Vagina (tissue), 2 donors: ENCODE data around the gene NUCB1. TPM values are rescaled to one million over a fixed set of nuclear protein-coding genes. Genes with fewer than 3 reads are reported as not detected.
A peak's percentile ranks its signal among the peaks of the same experiment; 100 is the strongest.

ENCODE experiments used
- DNase-seq, 2 donors: peaks; one replicate each; pipeline ENCODE4 v3.0.0-alpha.2; 2017; ENCODE audit errors: extremely low spot score in 2 of 2
- H3K27ac ChIP-seq: fragments of 200-600 bp; sonication (generic); one replicate; pipeline ENCODE4 v1.5.1; 2019
- H3K27me3 ChIP-seq: fragments of 200-600 bp; sonication (generic); one replicate; pipeline ENCODE4 v1.5.1; 2019
- H3K36me3 ChIP-seq, 2 donors: fragments of 200-600 bp; sonication (generic); one replicate each; pipeline ENCODE4 v1.5.1; 2017 to 2019
- H3K4me1 ChIP-seq: fragments of 200-600 bp; sonication (generic); one replicate; pipeline ENCODE4 v1.5.1; 2019
- H3K4me3 ChIP-seq, 2 donors: fragments of 200-600 bp; sonication (generic); 1 replicate in 1 of 2; 2 replicates in 1 of 2; pipeline ENCODE4 v1.5.1; 2016 to 2019
- H3K9me3 ChIP-seq: fragments of 200-600 bp; sonication (generic); one replicate; pipeline ENCODE4 v1.5.1; 2019
- POLR2A ChIP-seq, 2 donors: fragments of 450-650 bp; IDR thresholded peaks; one replicate each; pipeline ENCODE4 v1.6.1; 2017; ENCODE audit warnings: antibody characterized with exemption in 2 of 2, mild to moderate bottlenecking in 2 of 2, moderate library complexity in 2 of 2
- POLR2AphosphoS5 ChIP-seq, 2 donors: sonication (generic); formaldehyde crosslinking; IDR thresholded peaks; one replicate each; pipeline ENCODE4 v1.9.0; 2017; ENCODE audit warnings: antibody characterized with exemption in 2 of 2, mild to moderate bottlenecking in 2 of 2, low read depth in 1 of 2; ENCODE audit not compliant: insufficient read depth in 1 of 2
- intact Hi-C: fragments of 100-400 bp; cut with DNase I; formaldehyde crosslinking; loops from one replicate; pipeline ENCODE4 v1.15.1; 2023
- total RNA-seq: library from RNA; depleted of rRNA; stranded (reverse); fragments of >200 nt; gene quantifications from one replicate; pipeline ENCODE4 v1.2.3, GENCODE V29; 2016
- TF ChIP-seq, protein P1 (sequence below), 3 experiments: fragments of 450-650 bp in 2 of 3; fragments of 200-600 bp in 1 of 3; sonication (generic) in 1 of 3; IDR thresholded peaks; one replicate each; pipeline ENCODE4 v1.5.1; 2017 to 2019; ENCODE audit warnings: antibody characterized with exemption in 3 of 3, mild to moderate bottlenecking in 2 of 3, moderate library complexity in 2 of 3

Gene NUCB1
- total RNA-seq = 151 TPM

DNA sequence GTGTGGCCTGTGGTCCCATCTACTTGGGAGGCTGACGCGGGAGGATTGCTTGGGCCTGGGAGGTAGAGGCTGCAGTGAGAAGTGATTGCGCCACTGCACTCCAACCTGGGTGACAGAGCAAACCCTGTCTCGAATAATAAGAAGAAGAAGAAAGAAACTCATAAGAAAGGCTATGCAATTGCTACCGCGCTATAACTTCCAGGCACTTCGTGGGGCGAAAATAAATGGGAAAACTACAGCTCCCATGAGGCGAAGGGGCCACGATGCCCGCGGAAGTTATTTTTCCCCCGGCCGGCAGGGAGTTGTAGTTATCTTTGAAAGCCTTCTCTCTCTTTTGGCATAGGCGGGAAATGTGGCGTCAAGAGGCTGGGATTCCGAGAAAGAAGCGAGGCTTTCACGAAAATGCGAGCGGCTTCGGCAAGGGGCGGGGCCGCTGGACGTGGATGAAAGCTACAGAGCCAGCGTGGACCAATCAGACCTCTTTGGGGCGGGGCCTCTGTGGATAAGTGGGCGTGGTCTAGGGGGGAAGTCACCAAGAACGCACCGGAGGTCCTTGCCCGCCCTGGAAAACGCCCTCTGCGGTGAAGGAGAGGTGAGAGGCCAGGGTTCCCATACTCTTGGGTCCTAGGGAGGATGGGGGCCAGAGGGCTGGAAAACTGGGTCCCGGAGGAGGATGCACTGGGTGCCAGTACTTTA, at the start of gene NUCB1:
NUCB1 (plus strand) TSS at position 532 of the 696 bp plus-strand sequence. CDS start 485 bp downstream, outside the sequence.
- H3K27ac ChIP-seq = peak within 1 kb of the TSS; percentile 97
- H3K36me3 ChIP-seq = peaks cover 0 to 10% of the 10 kb centered on the region in 2 donors
- TF ChIP-seq POLR2A (IDR thresholded peaks at IDR 0.05) (peak; percentile 15 to 46), POLR2AphosphoS5 (IDR thresholded peaks at IDR 0.05; ENCODE audit: insufficient read depth in 1 of 2, low read depth in 1 of 2) (peak; percentile 94 to 100)
- TF ChIP-seq, protein P1, sequence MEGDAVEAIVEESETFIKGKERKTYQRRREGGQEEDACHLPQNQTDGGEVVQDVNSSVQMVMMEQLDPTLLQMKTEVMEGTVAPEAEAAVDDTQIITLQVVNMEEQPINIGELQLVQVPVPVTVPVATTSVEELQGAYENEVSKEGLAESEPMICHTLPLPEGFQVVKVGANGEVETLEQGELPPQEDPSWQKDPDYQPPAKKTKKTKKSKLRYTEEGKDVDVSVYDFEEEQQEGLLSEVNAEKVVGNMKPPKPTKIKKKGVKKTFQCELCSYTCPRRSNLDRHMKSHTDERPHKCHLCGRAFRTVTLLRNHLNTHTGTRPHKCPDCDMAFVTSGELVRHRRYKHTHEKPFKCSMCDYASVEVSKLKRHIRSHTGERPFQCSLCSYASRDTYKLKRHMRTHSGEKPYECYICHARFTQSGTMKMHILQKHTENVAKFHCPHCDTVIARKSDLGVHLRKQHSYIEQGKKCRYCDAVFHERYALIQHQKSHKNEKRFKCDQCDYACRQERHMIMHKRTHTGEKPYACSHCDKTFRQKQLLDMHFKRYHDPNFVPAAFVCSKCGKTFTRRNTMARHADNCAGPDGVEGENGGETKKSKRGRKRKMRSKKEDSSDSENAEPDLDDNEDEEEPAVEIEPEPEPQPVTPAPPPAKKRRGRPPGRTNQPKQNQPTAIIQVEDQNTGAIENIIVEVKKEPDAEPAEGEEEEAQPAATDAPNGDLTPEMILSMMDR (IDR thresholded peaks at IDR 0.05) = no peak
- no peaks in the 10 kb centered on the region for H3K9me3 ChIP-seq
- H3K4me3 ChIP-seq = peak within 1 kb of the TSS; percentile 63 to 87
- H3K4me1 ChIP-seq = peaks cover 50% of the 10 kb centered on the region
- intact Hi-C loops = no loop called here
- no peaks in the 10 kb centered on the region for H3K27me3 ChIP-seq
- peak in 1 of 2 donors; percentile 99 for DNase-seq

DNA sequence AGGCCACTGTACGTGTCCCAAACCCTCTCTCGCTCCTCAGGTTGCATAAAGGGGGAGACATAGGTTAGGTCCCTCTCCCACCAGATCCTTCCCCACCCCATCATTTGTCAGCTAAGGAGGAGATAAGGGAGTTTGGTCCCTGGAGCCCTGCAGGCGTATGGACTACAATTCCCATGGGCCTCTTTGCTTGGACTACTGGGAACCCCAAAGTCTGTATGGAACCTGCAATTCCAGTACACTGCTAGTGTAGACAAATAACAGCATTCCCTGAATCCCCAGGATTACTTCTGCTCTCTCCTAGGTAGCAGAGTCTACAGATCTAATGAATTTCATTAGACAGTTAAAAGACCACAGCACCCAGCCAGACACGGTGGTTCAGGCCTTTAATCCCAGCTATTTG, 47.8 kb upstream of the NUCB1 start:
- Histone ChIP-seq H3K27ac (no peak overlapping the region), H3K36me3 (peaks cover 0 to 6% of the 10 kb centered on the region in 2 donors), H3K27me3 (no peaks in the 10 kb centered on the region), H3K9me3 (no peaks in the 10 kb centered on the region), H3K4me1 (no peaks in the 10 kb centered on the region), H3K4me3 (no peak overlapping the region)
- no peak for DNase-seq
- no peak for TF ChIP-seq POLR2A (IDR thresholded peaks at IDR 0.05)
- TF ChIP-seq, protein P1 (IDR thresholded peaks at IDR 0.05) = no peak
- no peak for TF ChIP-seq POLR2AphosphoS5 (IDR thresholded peaks at IDR 0.05; ENCODE audit: insufficient read depth in 1 of 2, low read depth in 1 of 2)
- intact Hi-C loops = no loop called here

DNA sequence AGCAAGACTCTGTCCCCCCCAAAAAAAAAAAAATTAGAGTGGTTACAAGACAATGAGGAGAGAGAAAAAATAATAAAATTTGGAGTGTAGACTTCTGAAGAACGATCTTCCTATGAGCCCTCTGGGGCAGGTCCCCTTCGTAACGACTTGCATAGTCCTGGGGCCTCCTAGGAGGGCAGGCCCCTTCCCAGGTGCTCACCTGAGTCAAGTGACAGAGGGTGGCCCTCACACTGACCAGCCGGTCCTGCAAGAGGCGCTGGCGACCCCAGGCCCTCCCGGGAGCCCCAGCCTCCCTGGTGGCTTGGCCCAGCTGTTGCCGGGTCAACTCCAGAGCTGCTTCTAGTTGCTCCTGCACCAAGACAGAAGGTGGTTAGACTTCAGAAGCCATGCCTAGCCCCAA, 46.6 kb upstream of the NUCB1 start:
- H3K27ac ChIP-seq = no peak overlapping the region
- no peak for TF ChIP-seq POLR2A (IDR thresholded peaks at IDR 0.05)
- TF ChIP-seq, protein P1 (IDR thresholded peaks at IDR 0.05) = no peak
- no peak for TF ChIP-seq POLR2AphosphoS5 (IDR thresholded peaks at IDR 0.05; ENCODE audit: insufficient read depth in 1 of 2, low read depth in 1 of 2)

DNA sequence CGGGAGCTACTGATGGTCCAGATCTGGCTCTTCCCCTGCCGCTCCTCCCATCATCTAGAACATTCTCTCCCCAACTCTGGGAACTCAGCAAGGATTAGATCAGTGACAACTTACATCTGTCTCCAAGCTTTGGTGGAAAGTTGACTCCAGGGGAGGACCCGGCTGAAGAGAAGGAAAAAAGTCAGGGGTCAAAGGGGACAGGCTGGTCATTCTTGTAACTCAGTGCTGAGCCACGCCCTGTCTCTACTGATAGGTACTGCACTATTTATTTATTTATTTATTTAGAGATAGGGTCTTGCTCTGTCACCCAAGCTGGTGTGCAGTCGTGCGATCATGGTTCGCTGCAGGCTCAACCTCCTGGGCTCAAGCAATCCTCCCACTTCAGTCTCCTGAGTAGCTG, 46.0 kb upstream of the NUCB1 start:
- no peaks in the 10 kb centered on the region for H3K9me3 ChIP-seq
- no peaks in the 10 kb centered on the region for H3K4me1 ChIP-seq
- H3K4me3 ChIP-seq = no peak overlapping the region
- H3K36me3 ChIP-seq = no peaks in the 10 kb centered on the region
- H3K27ac ChIP-seq = no peak overlapping the region
- DNase-seq = no peak
- intact Hi-C loops = no loop called here
- no peaks in the 10 kb centered on the region for H3K27me3 ChIP-seq
- TF ChIP-seq POLR2AphosphoS5 (IDR thresholded peaks at IDR 0.05; ENCODE audit: insufficient read depth in 1 of 2, low read depth in 1 of 2) (no peak), POLR2A (IDR thresholded peaks at IDR 0.05) (no peak)
- TF ChIP-seq, protein P1 (IDR thresholded peaks at IDR 0.05) = no peak

More for the DNA sequence above, 46.6 kb upstream of the NUCB1 start:
- intact Hi-C loops = no loop called here
- Histone ChIP-seq H3K27me3 (no peaks in the 10 kb centered on the region), H3K4me1 (no peaks in the 10 kb centered on the region), H3K36me3 (no peaks in the 10 kb centered on the region), H3K9me3 (no peaks in the 10 kb centered on the region), H3K4me3 (no peak overlapping the region)
- DNase-seq = no peak

DNA sequence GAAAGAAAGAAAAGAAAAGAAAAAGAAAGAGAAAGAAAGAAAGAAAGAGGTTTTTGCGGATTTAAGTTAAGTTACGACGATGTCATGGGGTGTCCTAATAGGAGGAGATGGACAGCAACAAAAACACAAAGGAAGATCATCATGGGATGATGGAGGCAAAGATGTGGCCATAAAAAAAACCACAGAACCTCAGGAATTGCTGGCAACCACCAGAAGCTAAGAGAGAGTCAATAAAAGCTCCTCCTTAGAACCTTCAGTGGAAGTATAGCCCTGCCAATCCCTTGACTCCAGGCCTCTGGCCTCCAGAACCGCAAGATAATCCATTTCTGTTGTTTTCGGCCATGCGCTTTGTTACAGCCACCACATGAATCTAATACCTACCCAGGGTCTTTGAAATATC, 43.2 kb upstream of the NUCB1 start:
- Histone ChIP-seq H3K9me3 (no peaks in the 10 kb centered on the region), H3K36me3 (no peaks in the 10 kb centered on the region), H3K4me1 (no peaks in the 10 kb centered on the region), H3K4me3 (no peak overlapping the region), H3K27me3 (no peaks in the 10 kb centered on the region), H3K27ac (no peak overlapping the region)
- intact Hi-C loops = no loop called here
- DNase-seq = no peak
- TF ChIP-seq POLR2AphosphoS5 (IDR thresholded peaks at IDR 0.05; ENCODE audit: insufficient read depth in 1 of 2, low read depth in 1 of 2) (no peak), POLR2A (IDR thresholded peaks at IDR 0.05) (no peak)
- TF ChIP-seq, protein P1 (IDR thresholded peaks at IDR 0.05) = no peak
